ENCODE measurements around the gene RNF4.

Gene RNF4

GRCh38 chr4:2443956-2444740 is 24.8 kb upstream of the RNF4 start:
- TF ChIP-seq, protein P1, sequence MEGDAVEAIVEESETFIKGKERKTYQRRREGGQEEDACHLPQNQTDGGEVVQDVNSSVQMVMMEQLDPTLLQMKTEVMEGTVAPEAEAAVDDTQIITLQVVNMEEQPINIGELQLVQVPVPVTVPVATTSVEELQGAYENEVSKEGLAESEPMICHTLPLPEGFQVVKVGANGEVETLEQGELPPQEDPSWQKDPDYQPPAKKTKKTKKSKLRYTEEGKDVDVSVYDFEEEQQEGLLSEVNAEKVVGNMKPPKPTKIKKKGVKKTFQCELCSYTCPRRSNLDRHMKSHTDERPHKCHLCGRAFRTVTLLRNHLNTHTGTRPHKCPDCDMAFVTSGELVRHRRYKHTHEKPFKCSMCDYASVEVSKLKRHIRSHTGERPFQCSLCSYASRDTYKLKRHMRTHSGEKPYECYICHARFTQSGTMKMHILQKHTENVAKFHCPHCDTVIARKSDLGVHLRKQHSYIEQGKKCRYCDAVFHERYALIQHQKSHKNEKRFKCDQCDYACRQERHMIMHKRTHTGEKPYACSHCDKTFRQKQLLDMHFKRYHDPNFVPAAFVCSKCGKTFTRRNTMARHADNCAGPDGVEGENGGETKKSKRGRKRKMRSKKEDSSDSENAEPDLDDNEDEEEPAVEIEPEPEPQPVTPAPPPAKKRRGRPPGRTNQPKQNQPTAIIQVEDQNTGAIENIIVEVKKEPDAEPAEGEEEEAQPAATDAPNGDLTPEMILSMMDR (IDR thresholded peaks at IDR 0.05; ENCODE audit: extremely low read depth, insufficient read depth, missing control alignments) = no peak
- no peak for DNase-seq (ENCODE audit: low spot score)
- in situ Hi-C loops (cut with MboI; ENCODE audit: low pct_unique_long_range_greater_than_20kb, low sequenced_read_pairs, unreplicated experiment) = no loop called here

DNA sequence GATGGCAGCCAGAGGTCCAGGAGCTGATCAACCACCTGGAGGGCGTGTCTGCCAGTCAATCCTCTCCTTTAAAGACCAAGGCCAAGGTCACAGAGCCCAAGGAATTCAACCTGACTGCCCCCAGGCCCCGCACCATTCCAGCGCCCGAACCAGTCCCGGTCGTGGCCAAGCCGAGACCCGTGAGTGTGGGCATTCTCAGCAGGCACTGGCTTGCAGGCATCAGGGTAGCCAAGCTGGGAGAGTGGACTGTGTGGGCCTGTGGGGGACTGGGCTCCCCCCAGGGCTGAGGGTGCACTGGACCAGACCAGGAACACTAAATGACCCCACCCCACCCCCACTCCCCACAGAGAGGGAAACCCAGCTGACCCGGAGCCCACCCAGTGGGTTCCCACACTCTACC is 23.8 kb upstream of the RNF4 start:
- no peak for DNase-seq (ENCODE audit: low spot score)
- in situ Hi-C loops (cut with MboI; ENCODE audit: low pct_unique_long_range_greater_than_20kb, low sequenced_read_pairs, unreplicated experiment) = no loop called here
- TF ChIP-seq, protein P1 (IDR thresholded peaks at IDR 0.05; ENCODE audit: extremely low read depth, insufficient read depth, missing control alignments) = no peak

DNA sequence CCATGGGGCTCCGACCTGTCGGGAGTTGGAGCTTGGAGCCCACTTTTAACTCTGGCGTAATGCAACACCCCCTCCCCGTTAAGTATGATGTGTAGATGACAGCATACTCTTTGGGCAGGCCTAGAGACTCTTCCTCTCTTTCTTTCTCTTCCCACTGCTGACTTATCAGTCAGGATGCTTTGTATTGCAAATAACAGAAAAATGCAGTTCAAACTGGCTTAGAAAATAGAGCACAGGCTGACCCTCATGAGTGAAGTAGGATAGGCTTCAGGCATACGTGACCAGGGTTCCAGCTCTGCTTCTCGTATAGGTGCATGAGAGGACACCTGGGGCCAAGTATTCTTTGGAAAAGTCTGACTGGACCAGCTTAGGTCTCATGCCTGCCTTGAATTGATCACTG is 23.3 kb upstream of the RNF4 start:
- TF ChIP-seq, protein P1 (IDR thresholded peaks at IDR 0.05; ENCODE audit: extremely low read depth, insufficient read depth, missing control alignments) = no peak
- in situ Hi-C loops (cut with MboI; ENCODE audit: low pct_unique_long_range_greater_than_20kb, low sequenced_read_pairs, unreplicated experiment) = no loop called here
- no peak for DNase-seq (ENCODE audit: low spot score)

DNA sequence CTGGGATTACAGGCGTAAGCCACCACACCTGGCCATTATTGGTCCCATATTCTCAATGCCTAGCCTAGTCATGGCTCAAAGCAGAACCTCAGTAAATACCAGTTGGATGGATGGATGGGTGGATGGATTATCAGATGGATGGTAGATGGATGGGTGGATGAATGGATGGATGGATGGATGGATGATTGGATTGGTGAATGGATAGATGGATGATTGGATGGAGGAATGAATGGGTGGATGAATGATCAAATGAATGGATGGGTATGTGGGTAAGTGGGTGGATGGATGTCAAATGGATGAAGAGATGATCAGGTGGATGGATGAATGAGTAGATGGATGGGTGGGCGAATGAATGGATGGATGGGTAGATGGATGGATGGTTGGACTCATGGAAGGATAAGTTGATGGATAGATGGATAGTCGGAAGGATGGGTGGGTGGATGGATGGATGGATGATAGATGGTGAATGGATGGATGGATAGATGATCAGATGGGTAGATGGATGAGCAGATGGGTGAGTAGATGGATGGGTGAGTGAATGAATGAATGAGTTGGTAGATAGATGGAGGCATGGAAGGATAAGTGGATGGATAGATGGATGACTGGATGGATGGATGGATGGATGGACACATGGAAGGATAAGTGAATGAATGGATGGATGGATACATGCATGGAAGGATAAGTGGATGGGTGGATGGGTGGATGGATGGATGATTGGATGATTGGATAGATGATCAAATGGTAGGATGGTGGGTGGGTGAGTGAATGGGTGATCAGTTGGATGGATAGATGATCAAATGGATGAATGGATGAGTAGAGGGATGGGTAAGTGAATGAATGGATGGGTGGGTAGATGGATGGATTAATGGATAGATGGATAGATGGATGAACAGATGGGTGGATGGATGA is 22.0 kb upstream of the RNF4 start:
- in situ Hi-C loops (cut with MboI; ENCODE audit: low pct_unique_long_range_greater_than_20kb, low sequenced_read_pairs, unreplicated experiment) = no loop called here
- no peak for DNase-seq (ENCODE audit: low spot score)
- TF ChIP-seq, protein P1 (IDR thresholded peaks at IDR 0.05; ENCODE audit: extremely low read depth, insufficient read depth, missing control alignments) = no peak

DNA sequence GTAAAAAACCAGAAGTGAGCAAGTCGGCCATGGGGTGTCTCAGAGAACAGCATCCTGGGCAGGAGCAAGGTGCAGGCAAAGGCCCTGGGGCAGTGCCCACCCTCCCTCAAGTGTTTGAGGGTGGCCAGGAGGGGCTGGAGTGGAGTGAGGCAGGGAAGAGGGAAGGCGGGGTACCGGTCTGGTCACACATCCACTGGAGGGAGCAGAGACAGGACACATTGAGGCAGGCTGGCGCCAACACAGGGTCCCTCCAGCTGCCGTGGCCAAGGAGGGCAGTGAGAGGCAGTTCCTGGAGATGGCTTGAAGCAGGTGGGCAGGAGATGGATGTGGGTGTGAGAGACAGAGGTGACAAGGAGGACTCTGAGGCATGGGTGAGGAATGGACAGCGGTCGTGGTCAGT is 20.3 kb upstream of the RNF4 start:
- TF ChIP-seq, protein P1 (IDR thresholded peaks at IDR 0.05; ENCODE audit: extremely low read depth, insufficient read depth, missing control alignments) = no peak
- in situ Hi-C loops (cut with MboI; ENCODE audit: low pct_unique_long_range_greater_than_20kb, low sequenced_read_pairs, unreplicated experiment) = no loop called here
- no peak for DNase-seq (ENCODE audit: low spot score)

- in situ Hi-C loops (cut with MboI; ENCODE audit: low pct_unique_long_range_greater_than_20kb, low sequenced_read_pairs, unreplicated experiment) = no loop called here
These were observed 19.9 kb upstream of the RNF4 start for GRCh38 chr4:2449051-2449450.

More at GRCh38 chr4:2449051-2449450, 19.9 kb upstream of the RNF4 start:
- TF ChIP-seq, protein P1 (IDR thresholded peaks at IDR 0.05; ENCODE audit: extremely low read depth, insufficient read depth, missing control alignments) = no peak
- DNase-seq (ENCODE audit: low spot score) = no peak

All from GM13977 (cell line).